GM18867 (cell line): ENCODE data around the gene PPP2R5D.
"Not testable (repeated sequence)": the region's sequence is repeated elsewhere in the genome, so short reads cannot be mapped to it uniquely, and the experiment has no call there.

Experiments
- ATAC-seq: cut with Tn5 transposase; IDR thresholded peaks from one replicate; pipeline ENCODE4 v1.9.1; 2021; ENCODE audit warnings: mild to moderate bottlenecking, moderate library complexity; ENCODE audit not compliant: unreplicated experiment

Gene PPP2R5D

GRCh38 chr6:42988486-42989020 lies 4.2 kb downstream of the PPP2R5D start:
- no peak for ATAC-seq

GRCh38 chr6:42989923-42990322 lies 5.6 kb downstream of the PPP2R5D start:
- no peak for ATAC-seq

GRCh38 chr6:42993445-42993844 lies 9.1 kb downstream of the PPP2R5D start:
- no peak for ATAC-seq

GRCh38 chr6:42996513-42996912 lies 12.1 kb downstream of the PPP2R5D start:
- no peak for ATAC-seq

GRCh38 chr6:42998205-42998604 lies 13.8 kb downstream of the PPP2R5D start:
- ATAC-seq: not testable (repeated sequence)

GRCh38 chr6:43001843-43002242 lies 17.5 kb downstream of the PPP2R5D start:
- no peak for ATAC-seq

GRCh38 chr6:43005844-43006243 lies 21.5 kb downstream of the PPP2R5D start:
- ATAC-seq: no peak

GRCh38 chr6:43006251-43006650 lies 21.9 kb downstream of the PPP2R5D start:
- no peak for ATAC-seq

- no peak for ATAC-seq
These were observed 22.8 kb downstream of the PPP2R5D start for GRCh38 chr6:43007126-43007525.

- no peak for ATAC-seq
These were observed 24.8 kb downstream of the PPP2R5D start for GRCh38 chr6:43009124-43009523.

GRCh38 chr6:43011207-43011606 lies 26.8 kb downstream of the PPP2R5D start:
- no peak for ATAC-seq

- ATAC-seq: no peak
These were observed 28.0 kb downstream of the PPP2R5D start for GRCh38 chr6:43012364-43012763.

- ATAC-seq: peak; percentile 6
These were observed 28.9 kb downstream of the PPP2R5D start for GRCh38 chr6:43013097-43013842.

GRCh38 chr6:43013843-43014433 lies 29.6 kb downstream of the PPP2R5D start, which contains the start of the genes KLHDC3 and MEA1:
KLHDC3 (plus strand) TSS chr6:43014249; CDS start chr6:43017193, 2,944 bp downstream.
MEA1 (minus strand) TSS chr6:43013946; CDS start chr6:43013813, 133 bp downstream.
- peak; percentile 88 for ATAC-seq

GRCh38 chr6:43014434-43014909 lies 30.1 kb downstream of the PPP2R5D start:
- ATAC-seq: no peak

GRCh38 chr6:43016176-43016942 lies 32.0 kb downstream of the PPP2R5D start:
- no peak for ATAC-seq

GRCh38 chr6:43016943-43017334 lies 32.6 kb downstream of the PPP2R5D start:
- ATAC-seq: no peak

GRCh38 chr6:43019152-43019551 lies 34.8 kb downstream of the PPP2R5D start:
- ATAC-seq: no peak

GRCh38 chr6:43020052-43020705 lies 35.8 kb downstream of the PPP2R5D start:
- no peak for ATAC-seq

GRCh38 chr6:43020847-43021246 lies 36.5 kb downstream of the PPP2R5D start:
- no peak for ATAC-seq
